H9 (cell line): ENCODE data around the gene NT5C. TPM values are rescaled to one million over a fixed set of nuclear protein-coding genes. Genes with fewer than 3 reads are reported as not detected.

Experiments
- DNase-seq: peaks from one replicate; pipeline ENCODE4 v3.0.0-alpha.2; 2017
- H2AFZ ChIP-seq: one replicate; pipeline ENCODE4 v1.6.1; 2013; ENCODE audit warnings: mild to moderate bottlenecking, low read length, control low read depth, moderate library complexity
- H2AK5ac ChIP-seq: 2 replicates; pipeline ENCODE4 v1.6.1; 2013; ENCODE audit warnings: low read length, control low read depth, mixed read lengths; ENCODE audit not compliant: insufficient read length
- H2BK120ac ChIP-seq: one replicate; pipeline ENCODE4 v1.6.1; 2013; ENCODE audit warnings: low read depth, mild to moderate bottlenecking, low read length, control low read depth, inconsistent platforms; ENCODE audit not compliant: poor library complexity, severe bottlenecking
- H2BK12ac ChIP-seq: 2 replicates; pipeline ENCODE4 v1.6.1; 2013; ENCODE audit warnings: low read length, control low read depth, mixed read lengths, low read depth; ENCODE audit not compliant: insufficient read length
- H2BK15ac ChIP-seq: 2 replicates; pipeline ENCODE4 v1.6.1; 2013; ENCODE audit warnings: low read depth, low read length, control low read depth
- H2BK20ac ChIP-seq: one replicate; pipeline ENCODE4 v1.6.1; 2013; ENCODE audit warnings: low read depth, mild to moderate bottlenecking, low read length, control low read depth, inconsistent platforms; ENCODE audit not compliant: poor library complexity, severe bottlenecking
- H2BK5ac ChIP-seq: 2 replicates; pipeline ENCODE4 v1.6.1; 2013; ENCODE audit warnings: low read length, control low read depth, mixed read lengths; ENCODE audit not compliant: insufficient read length
- H3K14ac ChIP-seq: 2 replicates; pipeline ENCODE4 v1.6.1; 2013; ENCODE audit warnings: low read length, control low read depth; ENCODE audit not compliant: insufficient read depth
- H3K18ac ChIP-seq: 2 replicates; pipeline ENCODE4 v1.6.1; 2013; ENCODE audit warnings: low read depth, mild to moderate bottlenecking, mixed read lengths, low read length, control low read depth; ENCODE audit not compliant: insufficient read length
- H3K23ac ChIP-seq: 2 replicates; pipeline ENCODE4 v1.6.1; 2013; ENCODE audit warnings: low read length, control low read depth, mixed read lengths, low read depth; ENCODE audit not compliant: insufficient read length
- H3K23me2 ChIP-seq: 2 replicates; pipeline ENCODE4 v1.6.1; 2013; ENCODE audit warnings: low read depth, mild to moderate bottlenecking, mixed read lengths, low read length, control low read depth; ENCODE audit not compliant: insufficient read length, poor library complexity, severe bottlenecking
- H3K27ac ChIP-seq: 2 replicates; pipeline ENCODE4 v1.5.1; 2013; ENCODE audit warnings: low read length, control low read depth, mixed read lengths, low read depth; ENCODE audit not compliant: insufficient read length
- H3K27me3 ChIP-seq: 2 replicates; pipeline ENCODE4 v1.6.1; 2013; ENCODE audit warnings: low read length, control low read depth, inconsistent platforms; ENCODE audit not compliant: insufficient read depth
- H3K4ac ChIP-seq: 2 replicates; pipeline ENCODE4 v1.6.1; 2013; ENCODE audit warnings: low read depth, mild to moderate bottlenecking, control low read depth, inconsistent platforms, low read length, moderate library complexity
- H3K4me1 ChIP-seq: 2 replicates; pipeline ENCODE4 v1.6.1; 2013; ENCODE audit warnings: low read length, control low read depth, inconsistent platforms; ENCODE audit not compliant: insufficient read depth
- H3K4me2 ChIP-seq: 2 replicates; pipeline ENCODE4 v1.6.1; 2013; ENCODE audit warnings: low read length, control low read depth, mixed read lengths; ENCODE audit not compliant: insufficient read length, insufficient read depth
- H3K56ac ChIP-seq: 2 replicates; pipeline ENCODE4 v1.6.1; 2013; ENCODE audit warnings: low read depth, mild to moderate bottlenecking, mixed read lengths, low read length, control low read depth; ENCODE audit not compliant: insufficient read length
- H3K79me1 ChIP-seq: 2 replicates; pipeline ENCODE4 v1.6.1; 2013; ENCODE audit warnings: low read depth, mild to moderate bottlenecking, moderate library complexity, low read length, control low read depth, inconsistent platforms; ENCODE audit not compliant: insufficient read depth, poor library complexity, severe bottlenecking
- H3K79me2 ChIP-seq: 2 replicates; pipeline ENCODE4 v1.6.1; 2013; ENCODE audit warnings: low read length, control low read depth, inconsistent platforms; ENCODE audit not compliant: insufficient read depth
- H3K9ac ChIP-seq: 2 replicates; pipeline ENCODE4 v1.6.1; 2013; ENCODE audit warnings: low read length, control low read depth, mixed read lengths; ENCODE audit not compliant: insufficient read length; ENCODE audit errors: extremely low read depth
- H3K9me3 ChIP-seq: one replicate; pipeline ENCODE4 v1.6.1; 2013; ENCODE audit warnings: low read depth, low read length, inconsistent platforms; ENCODE audit not compliant: control insufficient read depth
- H3T11ph ChIP-seq: one replicate; pipeline ENCODE4 v1.6.1; 2013; ENCODE audit warnings: mild to moderate bottlenecking, low read length, control low read depth, inconsistent platforms
- H4K20me1 ChIP-seq: one replicate; pipeline ENCODE4 v1.6.1; 2013; ENCODE audit not compliant: control insufficient read depth, insufficient read length, insufficient read depth
- H4K5ac ChIP-seq: 2 replicates; pipeline ENCODE4 v1.6.1; 2013; ENCODE audit warnings: low read depth, mild to moderate bottlenecking, mixed read lengths, low read length, control low read depth; ENCODE audit not compliant: insufficient read length
- H4K8ac ChIP-seq: replicated peaks from 2 replicates; pipeline ENCODE4 v1.6.1; 2013; ENCODE audit warnings: low read length, control low read depth, mixed read lengths, low read depth; ENCODE audit not compliant: insufficient read length
- H4K91ac ChIP-seq: 2 replicates; pipeline ENCODE4 v1.6.1; 2013; ENCODE audit warnings: low read depth, mild to moderate bottlenecking, moderate library complexity, mixed read lengths, low read length, control low read depth; ENCODE audit not compliant: insufficient read length
- H3K27ac Mint-ChIP-seq, 3 experiments: 2 replicates in 2 of 3; 3 replicates in 1 of 3; pipeline ENCODE4 v1.8.0; 2020 to 2021; ENCODE audit warnings: mixed read lengths in 3 of 3, mild to moderate bottlenecking in 1 of 3, moderate library complexity in 1 of 3
- H3K27me3 Mint-ChIP-seq: 2 replicates; pipeline ENCODE4 v1.8.0; 2021; ENCODE audit warnings: low read depth, mild to moderate bottlenecking, moderate library complexity, mixed read lengths
- H3K36me3 Mint-ChIP-seq, 3 experiments: 2 replicates in 2 of 3; 3 replicates in 1 of 3; pipeline ENCODE4 v1.8.0; 2020 to 2021; ENCODE audit warnings: low read depth in 3 of 3, mixed read lengths in 3 of 3; ENCODE audit not compliant: insufficient read depth in 1 of 3
- H3K4me1 Mint-ChIP-seq, 2 experiments: 2 replicates each; pipeline ENCODE4 v1.8.0; 2020; ENCODE audit warnings: mixed read lengths in 2 of 2
- H3K4me3 Mint-ChIP-seq, 2 experiments: 2 replicates in 1 of 2; 3 replicates in 1 of 2; pipeline ENCODE4 v1.8.0; 2020 to 2021; ENCODE audit warnings: mild to moderate bottlenecking in 2 of 2, mixed read lengths in 2 of 2, moderate library complexity in 1 of 2
- H3K9me3 Mint-ChIP-seq, 2 experiments: 2 replicates in 1 of 2; 3 replicates in 1 of 2; pipeline ENCODE4 v1.8.0; 2020; ENCODE audit warnings: mild to moderate bottlenecking in 2 of 2, mixed read lengths in 2 of 2, moderate library complexity in 1 of 2
- CTCF ChIP-seq: fragments of 200-600 bp; sonication (generic); conservative IDR thresholded peaks from 3 replicates; pipeline ENCODE4 v1.8.0; 2021; ENCODE audit warnings: antibody characterized with exemption, mild to moderate bottlenecking
- WGBS: extraction: QIAGEN DNeasy Blood & Tissue Kit; methylation state at CpG from one replicate; pipeline ENCODE4 v1.1.7; 2013; ENCODE audit warnings: missing lambda C conversion rate, low lambda C conversion rate, mixed read lengths; ENCODE audit not compliant: insufficient read length; ENCODE audit errors: extremely low coverage; 5-methylcytosine and 5-hydroxymethylcytosine counted together
- total RNA-seq: library from RNA; stranded (reverse); gene quantifications from 2 replicates; pipeline ENCODE4 v1.2.1, GENCODE V29; 2021

The NT5C gene
- total RNA-seq, 1 experiment from 2014 or later: 77.7 TPM

- peaks cover 41% of the 10 kb centered on the region for H3K79me2 ChIP-seq
- H3K27me3 Mint-ChIP-seq: no peaks in the 10 kb centered on the region; the same call in 1 of the 2 replicates
- no peaks in the 10 kb centered on the region for H3K4me1 ChIP-seq
- no peak overlapping the region for H3K18ac ChIP-seq
- peaks cover 10% of the 10 kb centered on the region for H3K23me2 ChIP-seq
- no peak overlapping the region for H2AFZ ChIP-seq
- H3K4me2 ChIP-seq: peak overlapping the region; percentile 80
- peak overlapping the region; percentile 79 for H3K23ac ChIP-seq
- no peaks in the 10 kb centered on the region for H3K27me3 ChIP-seq
- peaks cover 10% of the 10 kb centered on the region for H3K79me1 ChIP-seq
- H4K5ac ChIP-seq: no peak overlapping the region
- no peak overlapping the region for H4K91ac ChIP-seq
- H2BK5ac ChIP-seq: no peak overlapping the region
- H3K9me3 Mint-ChIP-seq: no peaks in the 10 kb centered on the region
- no peak for DNase-seq
- peaks cover 12 to 29% of the 10 kb centered on the region in 2 experiments for H3K4me1 Mint-ChIP-seq
- no peaks in the 10 kb centered on the region for H3K9me3 ChIP-seq
- no CpG with 5 or more reads among the region's 8 CpGs for WGBS
- H3K56ac ChIP-seq: no peak overlapping the region
- no peaks in the 10 kb centered on the region for H4K20me1 ChIP-seq
- H2AK5ac ChIP-seq: no peak overlapping the region
- no peak overlapping the region for H2BK15ac ChIP-seq
- H4K8ac ChIP-seq: no peak overlapping the region
- no peak overlapping the region for H2BK20ac ChIP-seq
- no peak overlapping the region for H2BK120ac ChIP-seq
- peaks cover 25 to 53% (median 48%) of the 10 kb centered on the region in 3 experiments for H3K36me3 Mint-ChIP-seq
- no peak overlapping the region for H3K14ac ChIP-seq
- peak overlapping the region; percentile 88 to 89 for H3K4me3 Mint-ChIP-seq
- H3K9ac ChIP-seq: peak overlapping the region; percentile 95
- no peak overlapping the region for H3T11ph ChIP-seq
- no peak overlapping the region for H3K4ac ChIP-seq
- H3K27ac ChIP-seq: no peak overlapping the region
- H2BK12ac ChIP-seq: no peak overlapping the region
- TF ChIP-seq CTCF: no peak
- H3K27ac Mint-ChIP-seq: peak overlapping the region in 2 of 3 experiments; percentile 65 to 70; a peak in 4 of 7 replicates
Measured at GRCh38 chr17:75181110-75181509, 49.6 kb upstream of the NT5C start.
